ENCODE measurements around the gene CRLF1. TPM values are rescaled to one million over a fixed set of nuclear protein-coding genes. Genes with fewer than 3 reads are reported as not detected.

Gene CRLF1
- total and polyA plus RNA-seq, 5 donors = 7.2 to 79.6 (median 39.4) TPM

GRCh38 chr19:18568367-18568766 lies 38.2 kb downstream of the CRLF1 start:
- ATAC-seq (no peak), DNase-seq (peak in 1 of 3 donors; percentile 48)
- Histone ChIP-seq H3K4me3 (ENCODE audit: low read length) (no peak overlapping the region), H3K4me1 (ENCODE audit: control insufficient read depth, insufficient read depth, low read length) (peaks cover 8% of the 10 kb centered on the region), H3K27me3 (ENCODE audit: control insufficient read depth, insufficient read depth) (no peaks in the 10 kb centered on the region), H3K9me3 (ENCODE audit: control insufficient read depth, low read length) (no peaks in the 10 kb centered on the region), H3K27ac (ENCODE audit: low read length) (no peak overlapping the region)
- 87% methylated on average over 15 of the region's 15 CpGs for WGBS
- intact Hi-C loops (cut with DNase I) = loop anchor here in 2 of 4 donors (10.0 kb wide), 2 partner anchors 94 to 104 kb away; no protein-coding TSS in a partner anchor

- ATAC-seq (no peak), DNase-seq (peak in 1 of 3 donors; percentile 39)
- Histone ChIP-seq H3K4me1 (ENCODE audit: control insufficient read depth, insufficient read depth, low read length) (no peaks in the 10 kb centered on the region), H3K9me3 (ENCODE audit: control insufficient read depth, low read length) (no peaks in the 10 kb centered on the region), H3K27ac (ENCODE audit: low read length) (no peak overlapping the region), H3K4me3 (ENCODE audit: low read length) (no peak overlapping the region), H3K27me3 (ENCODE audit: control insufficient read depth, insufficient read depth) (no peaks in the 10 kb centered on the region)
- intact Hi-C loops (cut with DNase I) = loop anchor here in 2 of 4 donors (10.0 kb wide), 2 partner anchors 92 to 102 kb away; no protein-coding TSS in a partner anchor
- WGBS = 96% methylated on average over 8 of the region's 8 CpGs
Measured at GRCh38 chr19:18566953-18567352, 39.6 kb downstream of the CRLF1 start.

DNA sequence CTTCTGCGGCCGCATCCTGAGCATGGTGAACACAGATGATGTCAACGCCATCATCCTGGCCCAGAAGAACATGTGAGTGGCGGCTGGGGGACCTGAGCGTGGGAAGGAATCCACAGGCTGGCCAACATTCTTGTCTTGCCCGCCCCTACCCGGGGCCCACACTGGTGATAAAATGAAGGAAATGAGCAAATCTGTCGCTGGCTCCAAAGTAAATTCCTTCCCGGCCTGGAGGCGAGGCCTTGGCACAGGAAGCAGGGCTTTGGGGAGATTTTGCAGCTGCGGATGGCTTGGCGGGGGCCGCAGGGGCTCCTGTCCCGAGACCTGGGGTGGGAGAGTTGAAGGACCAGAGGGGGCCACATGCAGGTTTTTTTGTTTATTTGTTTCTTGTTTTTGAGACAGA lies 44.5 kb downstream of the CRLF1 start:
- no peaks in the 10 kb centered on the region for H3K9me3 ChIP-seq (ENCODE audit: control insufficient read depth, low read length)
- peak overlapping the region; percentile 89 for H3K27ac ChIP-seq (ENCODE audit: low read length)
- ATAC-seq = peak; percentile 48 to 63
- intact Hi-C loops (cut with DNase I) = loop anchor here in 2 of 4 donors (10.0 kb wide), 2 partner anchors 87 to 97 kb away; no protein-coding TSS in a partner anchor
- H3K27me3 ChIP-seq (ENCODE audit: control insufficient read depth, insufficient read depth) = no peaks in the 10 kb centered on the region
- H3K4me1 ChIP-seq (ENCODE audit: control insufficient read depth, insufficient read depth, low read length) = no peaks in the 10 kb centered on the region
- 44% methylated on average over 14 of the region's 14 CpGs for WGBS
- no peak overlapping the region for H3K4me3 ChIP-seq (ENCODE audit: low read length)
- DNase-seq = peak; percentile 75 to 85 (median 83)

DNA sequence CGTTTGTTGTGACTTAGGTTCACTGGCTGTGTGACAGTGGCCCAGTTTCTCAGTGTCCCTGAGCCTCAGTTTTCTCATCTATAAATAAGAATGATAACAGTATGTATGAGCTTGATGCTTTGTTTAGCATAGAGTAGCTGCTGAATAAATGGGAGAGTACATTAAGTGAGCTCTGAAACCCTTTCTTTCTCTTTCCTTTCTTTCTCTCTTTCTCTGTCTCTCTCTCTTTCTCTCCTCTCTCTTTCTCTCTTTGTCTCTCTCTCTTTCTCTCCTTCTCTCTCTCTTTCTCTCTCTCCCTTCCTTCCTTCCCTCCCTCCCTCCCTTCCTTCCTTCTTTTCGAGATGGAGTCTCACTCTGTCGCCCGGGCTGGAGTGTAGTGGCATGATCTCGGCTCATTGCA lies 46.9 kb downstream of the CRLF1 start:
- 53% methylated on average over 5 of the region's 5 CpGs for WGBS
- intact Hi-C loops (cut with DNase I) = loop anchor here in 2 of 4 donors (10.0 kb wide), 2 partner anchors 85 to 95 kb away; no protein-coding TSS in a partner anchor
- H3K27me3 ChIP-seq (ENCODE audit: control insufficient read depth, insufficient read depth) = no peaks in the 10 kb centered on the region
- H3K4me3 ChIP-seq (ENCODE audit: low read length) = no peak overlapping the region
- no peaks in the 10 kb centered on the region for H3K4me1 ChIP-seq (ENCODE audit: control insufficient read depth, insufficient read depth, low read length)
- H3K9me3 ChIP-seq (ENCODE audit: control insufficient read depth, low read length) = no peaks in the 10 kb centered on the region
- DNase-seq (no peak), ATAC-seq (no peak)
- H3K27ac ChIP-seq (ENCODE audit: low read length) = no peak overlapping the region

DNA sequence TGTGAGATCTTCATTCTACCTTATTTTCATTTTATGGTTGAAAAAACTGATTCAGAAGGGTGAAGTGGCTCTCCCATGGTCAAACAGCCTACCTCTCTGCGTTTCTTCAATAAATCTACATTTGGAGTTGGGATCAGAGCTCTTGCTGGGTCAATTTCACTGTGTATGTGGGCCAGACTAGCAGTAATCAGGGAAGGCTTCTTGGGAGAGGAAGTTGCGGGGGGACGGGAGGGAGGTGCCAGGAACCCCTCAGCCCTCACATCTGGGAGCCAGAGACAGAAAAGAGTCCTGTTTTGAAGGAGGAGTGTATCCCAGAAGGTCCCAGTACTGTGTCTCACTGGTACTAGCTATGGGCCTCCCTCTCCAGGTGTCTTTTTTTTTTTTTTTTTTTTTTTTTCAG lies 48.0 kb downstream of the CRLF1 start:
- DNase-seq (peak in 2 of 3 donors; percentile 3 to 4), ATAC-seq (no peak)
- 54% methylated on average over 3 of the region's 3 CpGs for WGBS
- Histone ChIP-seq H3K27ac (ENCODE audit: low read length) (peak overlapping the region; percentile 99), H3K9me3 (ENCODE audit: control insufficient read depth, low read length) (no peaks in the 10 kb centered on the region), H3K4me3 (ENCODE audit: low read length) (peak overlapping the region; percentile 97), H3K4me1 (ENCODE audit: control insufficient read depth, insufficient read depth, low read length) (no peaks in the 10 kb centered on the region), H3K27me3 (ENCODE audit: control insufficient read depth, insufficient read depth) (no peaks in the 10 kb centered on the region)
- intact Hi-C loops (cut with DNase I) = no loop called here

- intact Hi-C loops (cut with DNase I) = no loop called here
- DNase-seq (no peak), ATAC-seq (no peak)
- Histone ChIP-seq H3K4me3 (ENCODE audit: low read length) (peak overlapping the region; percentile 97), H3K4me1 (ENCODE audit: control insufficient read depth, insufficient read depth, low read length) (no peaks in the 10 kb centered on the region), H3K9me3 (ENCODE audit: control insufficient read depth, low read length) (no peaks in the 10 kb centered on the region), H3K27ac (ENCODE audit: low read length) (peak overlapping the region; percentile 99), H3K27me3 (ENCODE audit: control insufficient read depth, insufficient read depth) (no peaks in the 10 kb centered on the region)
- 4% methylated on average over 11 of the region's 11 CpGs for WGBS
Measured at GRCh38 chr19:18558202-18558555, 48.4 kb downstream of the CRLF1 start.

- H3K4me1 ChIP-seq (ENCODE audit: control insufficient read depth, insufficient read depth, low read length) = no peaks in the 10 kb centered on the region
- H3K9me3 ChIP-seq (ENCODE audit: control insufficient read depth, low read length) = no peaks in the 10 kb centered on the region
- ATAC-seq = peak; percentile 97
- peak; percentile 99 for DNase-seq
- H3K27ac ChIP-seq (ENCODE audit: low read length) = peak within 1 kb of the TSS; percentile 99
- WGBS = 2% methylated on average over 58 of the region's 58 CpGs
- intact Hi-C loops (cut with DNase I) = no loop called here
- H3K27me3 ChIP-seq (ENCODE audit: control insufficient read depth, insufficient read depth) = no peaks in the 10 kb centered on the region
- H3K4me3 ChIP-seq (ENCODE audit: low read length) = peak within 1 kb of the TSS; percentile 97
Measured at GRCh38 chr19:18557411-18558201, 49.0 kb downstream of the CRLF1 start, which contains the start of gene KXD1. Gene KXD1 (plus strand): TSS chr19:18557870. CDS start chr19:18562057, 4,187 bp downstream.

DNA sequence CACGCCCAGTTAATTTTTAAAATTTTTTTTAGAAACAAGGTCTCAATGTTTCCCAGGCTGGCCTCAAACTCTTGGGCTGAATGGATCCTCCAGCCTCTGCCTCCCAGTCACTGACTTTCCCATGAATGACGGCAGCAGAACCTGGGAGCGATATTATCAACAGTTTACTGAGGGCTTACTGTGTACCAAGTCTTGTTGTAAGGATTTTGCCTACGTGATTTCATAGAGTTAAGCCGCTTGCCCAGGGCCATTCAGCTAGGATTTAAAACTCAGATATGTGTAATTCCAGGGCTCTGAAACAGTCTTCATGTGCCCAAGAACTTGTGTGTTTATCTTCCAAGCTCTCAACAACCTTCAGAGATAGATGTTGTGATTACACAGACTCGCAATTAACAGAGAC lies 55.0 kb downstream of the CRLF1 start:
- WGBS = 69% methylated on average over 6 of the region's 6 CpGs
- H3K4me3 ChIP-seq (ENCODE audit: low read length) = no peak overlapping the region
- intact Hi-C loops (cut with DNase I) = no loop called here
- no peak for ATAC-seq
- H3K27me3 ChIP-seq (ENCODE audit: control insufficient read depth, insufficient read depth) = no peaks in the 10 kb centered on the region
- H3K4me1 ChIP-seq (ENCODE audit: control insufficient read depth, insufficient read depth, low read length) = no peaks in the 10 kb centered on the region
- H3K9me3 ChIP-seq (ENCODE audit: control insufficient read depth, low read length) = no peaks in the 10 kb centered on the region
- no peak overlapping the region for H3K27ac ChIP-seq (ENCODE audit: low read length)
- DNase-seq = peak in 1 of 3 donors; percentile 5

DNA sequence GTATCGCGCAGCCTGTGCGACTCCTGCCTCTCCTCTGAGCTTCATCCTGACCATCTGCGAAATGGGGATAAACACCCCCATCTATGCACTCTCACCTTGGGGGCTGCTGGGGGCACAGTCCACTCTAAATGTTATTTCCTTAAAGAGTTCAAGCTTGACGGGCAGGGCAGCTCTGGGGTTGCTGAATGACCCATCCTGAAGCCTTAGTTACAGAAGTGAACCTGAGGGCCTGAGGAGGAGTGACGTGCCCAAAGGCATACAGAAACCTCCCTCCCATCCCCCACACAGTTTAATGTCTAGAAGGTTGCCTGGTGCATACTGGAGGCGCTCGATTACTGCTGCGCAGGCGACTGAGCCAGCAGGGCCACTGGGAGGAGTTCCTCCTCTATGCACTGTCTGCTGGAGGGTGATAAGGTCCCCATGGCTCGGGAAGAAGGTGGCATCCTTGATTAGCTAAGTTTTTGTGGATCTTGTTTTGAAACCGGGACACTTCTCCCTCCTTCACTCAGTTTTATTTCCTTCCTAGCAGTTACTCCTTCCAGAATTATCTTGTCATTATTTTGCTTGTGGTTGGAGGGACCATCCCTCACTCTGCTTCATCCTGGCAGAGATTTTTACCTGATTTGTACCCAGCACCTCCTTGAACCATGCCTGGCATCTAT lies 62.7 kb downstream of the CRLF1 start:
- peaks cover 3% of the 10 kb centered on the region for H3K4me1 ChIP-seq (ENCODE audit: control insufficient read depth, insufficient read depth, low read length)
- H3K27ac ChIP-seq (ENCODE audit: low read length) = no peak overlapping the region
- ATAC-seq = peak; percentile 58 to 64
- DNase-seq = peak in 2 of 3 donors; percentile 48 to 67
- intact Hi-C loops (cut with DNase I) = no loop called here
- H3K9me3 ChIP-seq (ENCODE audit: control insufficient read depth, low read length) = no peaks in the 10 kb centered on the region
- 7% methylated on average over 12 of the region's 12 CpGs for WGBS
- no peaks in the 10 kb centered on the region for H3K27me3 ChIP-seq (ENCODE audit: control insufficient read depth, insufficient read depth)
- H3K4me3 ChIP-seq (ENCODE audit: low read length) = peak overlapping the region; percentile 88

Data from right cardiac atrium (tissue), 5 donors.